K562 (cell line): ENCODE measurements around the gene SSBP2. TPM values are rescaled to one million over a fixed set of nuclear protein-coding genes. Genes with fewer than 3 reads are reported as not detected.
A peak's percentile ranks its signal among the peaks of the same experiment; 100 is the strongest.

Experiments used
- ATAC-seq: fragments of 200-7000 bp; cut with Tn5 transposase; 3 replicates; pipeline ENCODE4 v1.9.1; 2020; ENCODE audit warnings: moderate library complexity
- BruUV-seq: library from RNA; stranded (reverse); fragments of 400-500 nt; replicated peaks from 2 replicates; lab custom pipeline; 2021; lab: Mats Ljungman, UMichigan
- CTCF ChIA-PET: fragments of 300-600 bp; formaldehyde crosslinking; extraction: SDS; loops from one replicate; lab custom pipeline; 2021; ENCODE audit warnings: low intra/inter-chr PET ratio; lab: Yijun Ruan, JAX
- POLR2A ChIA-PET: fragments of 300-600, 350-650 bp; sonication (Branson Sonifier 250); formaldehyde crosslinking; extraction: SDS; loops from one replicate; lab custom pipeline; 2021; ENCODE audit warnings: antibody characterized with exemption, inconsistent platforms; lab: Yijun Ruan, JAX
- DNase-seq, 4 experiments: peaks; one replicate each; pipeline versions ENCODE4 v3.0.0 to v3.0.0-alpha.2; 2011 to 2018; ENCODE audit warnings: low spot score in 3 of 4, mixed read lengths in 3 of 4; ENCODE audit errors: extremely low read depth in 1 of 4
- FAIRE-seq: peaks from 2 replicates; lab custom pipeline; 2011; peaks lifted over from hg19 to GRCh38; lab: Jason Lieb, UNC
- H2AFZ ChIP-seq: 2 replicates; pipeline ENCODE4 v1.6.0; 2011; ENCODE audit warnings: low read depth, low read length, control low read depth, inconsistent platforms
- H3K27ac ChIP-seq: fragments of 200-600 bp; 3 replicates; pipeline ENCODE4 v1.8.0; 2011; ENCODE audit warnings: low read depth, mild to moderate bottlenecking, control low read depth, inconsistent platforms, low read length, moderate library complexity, mixed read lengths; ENCODE audit errors: extremely low read depth
- H3K27me3 ChIP-seq, 2 experiments: fragments of 300-600 bp in 1 of 2; 2 replicates in 1 of 2; 3 replicates in 1 of 2; pipeline versions ENCODE4 v1.6.0 to v1.8.0; 2011; ENCODE audit warnings: inconsistent platforms in 2 of 2, low read length in 2 of 2, mild to moderate bottlenecking in 1 of 2, mixed read lengths in 1 of 2, moderate library complexity in 1 of 2; ENCODE audit not compliant: control insufficient read depth in 2 of 2, insufficient read depth in 2 of 2
- H3K36me3 ChIP-seq: fragments of 300-600 bp; 3 replicates; pipeline ENCODE4 v1.8.0; 2011; ENCODE audit warnings: mild to moderate bottlenecking, low read length, inconsistent platforms; ENCODE audit not compliant: control insufficient read depth, insufficient read depth
- H3K4me1 ChIP-seq, 2 experiments: fragments of 200-600 bp in 1 of 2; replicated peaks in 1 of 2; 2 replicates in 1 of 2; 3 replicates in 1 of 2; pipeline versions ENCODE4 v1.5.1 to v1.8.0; 2011; ENCODE audit warnings: inconsistent platforms in 2 of 2, low read length in 2 of 2, mild to moderate bottlenecking in 1 of 2, mixed read lengths in 1 of 2, moderate library complexity in 1 of 2; ENCODE audit not compliant: control insufficient read depth in 2 of 2, insufficient read depth in 2 of 2
- H3K4me2 ChIP-seq: 2 replicates; pipeline ENCODE4 v1.6.1; 2011; ENCODE audit warnings: low read length, control low read depth, inconsistent platforms, mixed read lengths; ENCODE audit not compliant: insufficient read depth
- H3K4me3 ChIP-seq: fragments of 200-600 bp; sonication (generic), shearing (Covaris generic); 2 replicates; pipeline ENCODE4 v1.5.1; 2016; ENCODE audit warnings: control low read depth, inconsistent platforms
- H3K79me2 ChIP-seq: fragments of 200-600 bp; 3 replicates; pipeline ENCODE4 v1.8.0; 2011; ENCODE audit warnings: low read length, inconsistent platforms; ENCODE audit not compliant: control insufficient read depth, insufficient read depth
- H3K9ac ChIP-seq, 2 experiments: 2 replicates each; pipeline versions ENCODE4 v1.6.0 to v1.6.1; 2011; ENCODE audit warnings: low read depth in 2 of 2, low read length in 2 of 2, control low read depth in 1 of 2, inconsistent platforms in 1 of 2, mild to moderate bottlenecking in 1 of 2, mixed read lengths in 1 of 2; ENCODE audit not compliant: insufficient read depth in 1 of 2
- H3K9me1 ChIP-seq: one replicate; pipeline ENCODE4 v1.6.0; 2011; ENCODE audit warnings: inconsistent platforms, mild to moderate bottlenecking, low read length, moderate library complexity; ENCODE audit not compliant: control insufficient read depth, insufficient read depth
- H3K9me3 ChIP-seq: replicated peaks from 2 replicates; pipeline ENCODE4 v1.5.1; 2011; ENCODE audit warnings: low read depth, low read length, inconsistent platforms; ENCODE audit not compliant: control insufficient read depth, insufficient read depth
- H4K20me1 ChIP-seq: replicated peaks from 2 replicates; pipeline ENCODE4 v1.6.1; 2011; ENCODE audit warnings: low read length, inconsistent platforms, mixed read lengths; ENCODE audit not compliant: control insufficient read depth, insufficient read depth
- BHLHE40 ChIP-seq: IDR thresholded peaks from 2 replicates; pipeline ENCODE4 v1.6.1; 2011; ENCODE audit warnings: low read length, improper control_type of control experiment
- CHD4 ChIP-seq: fragments of 200-600 bp; sonication (generic); IDR thresholded peaks from 3 replicates; pipeline ENCODE4 v1.6.1; 2012; ENCODE audit warnings: low read depth, mild to moderate bottlenecking, mixed read lengths, low read length, inconsistent platforms; ENCODE audit not compliant: insufficient read depth, insufficient replicate concordance, poor library complexity, severe bottlenecking
- DPF2 ChIP-seq: fragments of 450-650 bp; IDR thresholded peaks from 2 replicates; pipeline ENCODE4 v1.6.1; 2016
- GABPA ChIP-seq: fragments of 200-800 bp; sonication (Bioruptor generic); conservative IDR thresholded peaks from 2 replicates; pipeline ENCODE4 v1.6.1; 2016; ENCODE audit warnings: low read depth, missing genetic modification characterization, missing compliant biosample characterization
- IFI16 ChIP-seq: fragments of 250-450 bp; sonication (Bioruptor Pico); IDR thresholded peaks from 2 replicates; pipeline ENCODE4 v2.1.2; 2022; ENCODE audit warnings: mild to moderate bottlenecking, inconsistent platforms
- KAT7 ChIP-seq: sonication (generic); formaldehyde crosslinking; IDR thresholded peaks from 2 replicates; pipeline ENCODE4 v1.8.0; 2022; ENCODE audit warnings: missing genetic modification reagents, mild to moderate bottlenecking, borderline replicate concordance
- LCOR ChIP-seq: sonication (generic); formaldehyde crosslinking; IDR thresholded peaks from 2 replicates; pipeline ENCODE4 v1.8.0; 2022; ENCODE audit warnings: mild to moderate bottlenecking, missing genetic modification reagents
- MGA ChIP-seq: fragments of 450-650 bp; IDR thresholded peaks from 2 replicates; pipeline ENCODE4 v1.6.1; 2016; ENCODE audit warnings: mild to moderate bottlenecking, moderate library complexity
- POLR2A ChIP-seq: fragments of 450-650 bp; conservative IDR thresholded peaks from 2 replicates; pipeline ENCODE4 v1.6.1; 2016
- PRPF4 ChIP-seq: fragments of 200-400 bp; formaldehyde crosslinking; IDR thresholded peaks from one replicate; pipeline ENCODE4 v1.6.1; 2017; ENCODE audit warnings: low read length, low read depth, mild to moderate bottlenecking; ENCODE audit not compliant: insufficient read depth, poor library complexity, severe bottlenecking
- XRCC3 ChIP-seq: fragments of 450-650 bp; IDR thresholded peaks from 2 replicates; pipeline ENCODE4 v1.6.1; 2017; ENCODE audit warnings: mild to moderate bottlenecking, moderate library complexity
- ZNF766 ChIP-seq: fragments of 200-800 bp; sonication (Bioruptor generic); conservative IDR thresholded peaks from 2 replicates; pipeline ENCODE4 v1.6.1; 2016; ENCODE audit warnings: missing genetic modification characterization, missing compliant biosample characterization
- WGBS: fragments of 100-300 bp; shearing (Covaris generic); methylation state at CpG from one replicate; pipeline ENCODE4 v1.1.6; 2016; ENCODE audit warnings: low coverage, mixed read lengths; ENCODE audit not compliant: insufficient coverage; ENCODE audit errors: missing lambda C conversion rate; 5-methylcytosine and 5-hydroxymethylcytosine counted together
- in situ Hi-C: fragments of 300-500 bp; cut with MboI; formaldehyde crosslinking; loops from 4 replicates; pipeline ENCODE4 v1.15.0; 2018; ENCODE audit warnings: inconsistent platforms, mixed read lengths
- intact Hi-C: fragments of 100-400 bp; cut with micrococcal nuclease; formaldehyde crosslinking; loops from 2 replicates; pipeline ENCODE4 v1.14.2; 2022
- polyA plus RNA-seq, 8 experiments: library from polyadenylated mRNA; depleted of rRNA in 4 of 8; stranded (reverse) in 5 of 8; unstranded in 3 of 8; fragments of >200 nt; fragmentation: Nextera tagmentation in 2 of 8; fragmentation: Illumina TruSeq in 1 of 8; extraction: Ambion mirVana in 2 of 8; extraction: Trizol in 1 of 8; gene quantifications; 2 replicates each; pipeline versions ENCODE4 v1.2.1 to v1.2.3, GENCODE V29; 2011 to 2014; ENCODE audit warnings: inconsistent platforms in 1 of 8, missing spikeins in 1 of 8
- total RNA-seq, 7 experiments: library from RNA; depleted of rRNA in 6 of 7; stranded (reverse); fragments of >200 nt in 6 of 7; fragmentation: Illumina TruSeq in 2 of 7; extraction: Trizol in 2 of 7; gene quantifications; 2 replicates each; pipeline versions ENCODE4 v1.2.1 to v1.2.3, GENCODE V29; 2011 to 2021; ENCODE audit warnings: low replicate concordance in 1 of 7

SSBP2 gene
- total and polyA plus RNA-seq, 9 of the 15 experiments (the other 6 are each of a cell fraction or from before 2014, with no cell fraction given): 22.3 to 133 (median 42.1) TPM

- no peak for TF ChIP-seq CHD4
- no peak for TF ChIP-seq LCOR (CRISPR knock-in tag)
- TF ChIP-seq XRCC3: no peak
- TF ChIP-seq POLR2A: no peak
- TF ChIP-seq BHLHE40: peak; percentile 81
- 0 out of 2 replicates have a peak, but pooled peaks have one; percentile 37 for TF ChIP-seq ZNF766 (CRISPR knock-in tag)
- TF ChIP-seq DPF2: peak; percentile 36; the same call in 1 of the 2 replicates
- TF ChIP-seq IFI16 (CRISPR knock-in tag): no peak
- peak; percentile 18; the same call in 1 of the 2 replicates for TF ChIP-seq GABPA (tag)
- no peak for TF ChIP-seq PRPF4
- TF ChIP-seq KAT7: no peak
These were observed 32.6 kb downstream of the SSBP2 start (continued) for GRCh38 chr5:81718300-81718699.

GRCh38 chr5:81717860-81718259 lies 33.0 kb downstream of the SSBP2 start:
- H3K4me2 ChIP-seq: peak overlapping the region; percentile 49; the same call in 1 of the 2 replicates
- H4K20me1 ChIP-seq: no peaks in the 10 kb centered on the region
- H3K36me3 ChIP-seq: no peaks in the 10 kb centered on the region
- no peaks in the 10 kb centered on the region for H3K27me3 ChIP-seq
- H3K9ac ChIP-seq: no peak overlapping the region
- H3K9me1 ChIP-seq: no peaks in the 10 kb centered on the region
- intact Hi-C loops (no loop called here), in situ Hi-C loops (no loop called here)
- no peak overlapping the region for H2AFZ ChIP-seq
- H3K9me3 ChIP-seq: no peaks in the 10 kb centered on the region
- WGBS: 60% methylated on average over 4 of the region's 4 CpGs
- H3K4me1 ChIP-seq: peaks cover 0 to 14% of the 10 kb centered on the region in 2 experiments; a peak in 2 of 5 replicates
- ATAC-seq (no peak), FAIRE-seq (no peak), DNase-seq (no peak)
- ChIA-PET CTCF (no interaction called here), POLR2A (interaction anchor here (0.6 to 1.5 kb wide), 3 partner anchors 9 to 185 kb away, joined by 3 to 5 read pairs (median 3); no protein-coding TSS in a partner anchor)
- BruUV-seq: no TSS peak
- H3K4me3 ChIP-seq: no peak overlapping the region
- peaks cover 73% of the 10 kb centered on the region for H3K79me2 ChIP-seq
- H3K27ac ChIP-seq: peak overlapping the region; percentile 1; the same call in 1 of the 3 replicates
- no peak for TF ChIP-seq MGA
